Endothelial cell of umbilical vein (primary cell): ENCODE measurements around the gene DMD. TPM values are rescaled to one million over a fixed set of nuclear protein-coding genes. Genes with fewer than 3 reads are reported as not detected.

Source experiments
- BruUV-seq: library from RNA; stranded (reverse); fragments of 400-500 nt; replicated peaks from 2 replicates; lab custom pipeline; 2021; lab: Mats Ljungman, UMichigan
- CTCF ChIA-PET: fragments of 300-600, 350-600 bp; sonication (Branson Sonifier 250); formaldehyde crosslinking; loops from one replicate; lab custom pipeline; 2021; ENCODE audit warnings: antibody characterized with exemption, inconsistent platforms; lab: Charles Lee
- POLR2A ChIA-PET: fragments of 300-600, 350-600 bp; sonication (Branson Sonifier 250); formaldehyde crosslinking; loops from one replicate; lab custom pipeline; 2021; ENCODE audit warnings: antibody characterized with exemption, inconsistent platforms; lab: Charles Lee
- DNase-seq: peaks from one replicate; pipeline ENCODE4 v3.0.0-alpha.2; 2011; ENCODE audit warnings: low read depth, low spot score
- FAIRE-seq: peaks from 2 replicates; lab custom pipeline; 2011; peaks lifted over from hg19 to GRCh38; lab: Jason Lieb, UNC
- H2AFZ ChIP-seq: 2 replicates; pipeline ENCODE4 v1.6.0; 2012; ENCODE audit warnings: low read depth, low read length, control low read depth, inconsistent platforms
- H3K27ac ChIP-seq: 2 replicates; pipeline ENCODE4 v1.5.1; 2011; ENCODE audit warnings: low read depth, mild to moderate bottlenecking, control low read depth, low read length, moderate library complexity; ENCODE audit not compliant: insufficient read depth
- H3K27me3 ChIP-seq, 2 experiments: 2 replicates each; pipeline versions ENCODE4 v1.6.0 to v1.6.1; 2011; ENCODE audit warnings: low read length in 2 of 2, mixed read lengths in 1 of 2; ENCODE audit not compliant: control insufficient read depth in 2 of 2, insufficient read depth in 2 of 2
- H3K36me3 ChIP-seq, 2 experiments: 2 replicates in 1 of 2; 3 replicates in 1 of 2; pipeline ENCODE4 v1.5.1; 2011; ENCODE audit warnings: low read length in 2 of 2, mild to moderate bottlenecking in 1 of 2, moderate library complexity in 1 of 2; ENCODE audit not compliant: control insufficient read depth in 2 of 2, insufficient read depth in 2 of 2; ENCODE audit errors: extremely low read depth in 1 of 2
- H3K4me1 ChIP-seq: 3 replicates; pipeline ENCODE4 v1.5.1; 2011; ENCODE audit warnings: mild to moderate bottlenecking, low read length; ENCODE audit not compliant: control insufficient read depth, insufficient read depth; ENCODE audit errors: extremely low read depth
- H3K4me2 ChIP-seq: 2 replicates; pipeline ENCODE4 v1.6.1; 2011; ENCODE audit warnings: low read length, control low read depth, mixed read lengths; ENCODE audit not compliant: insufficient read depth
- H3K4me3 ChIP-seq, 3 experiments: fragments of 200-600 bp in 1 of 3; sonication (generic), shearing (Covaris generic) in 1 of 3; replicated peaks in 1 of 3; 2 replicates each; pipeline ENCODE4 v1.5.1; 2011 to 2016; ENCODE audit warnings: control low read depth in 3 of 3, low read length in 3 of 3, mild to moderate bottlenecking in 2 of 3, inconsistent platforms in 1 of 3, low read depth in 1 of 3, moderate library complexity in 1 of 3; ENCODE audit not compliant: insufficient read depth in 1 of 3
- H3K79me2 ChIP-seq: 2 replicates; pipeline ENCODE4 v1.6.0; 2012; ENCODE audit warnings: low read length, inconsistent platforms; ENCODE audit not compliant: control insufficient read depth, insufficient read depth
- H3K9ac ChIP-seq: replicated peaks from 2 replicates; pipeline ENCODE3; 2011; ENCODE audit warnings: low read length, control low read depth; ENCODE audit not compliant: insufficient read depth; ENCODE audit errors: extremely low read depth
- H3K9me1 ChIP-seq: replicated peaks from 3 replicates; pipeline ENCODE4 v1.6.0; 2011; ENCODE audit warnings: mild to moderate bottlenecking, low read length; ENCODE audit not compliant: control insufficient read depth, insufficient read depth; ENCODE audit errors: extremely low read depth
- H3K9me3 ChIP-seq: replicated peaks from 2 replicates; pipeline ENCODE4 v1.5.1; 2012; ENCODE audit warnings: low read length, inconsistent platforms; ENCODE audit not compliant: control insufficient read depth, insufficient read depth
- H4K20me1 ChIP-seq: replicated peaks from 2 replicates; pipeline ENCODE3; 2011; ENCODE audit warnings: mild to moderate bottlenecking, low read length; ENCODE audit not compliant: control insufficient read depth, insufficient read depth; ENCODE audit errors: extremely low read depth
- EZH2 ChIP-seq: IDR thresholded peaks from 2 replicates; pipeline ENCODE4 v1.6.1; 2012; ENCODE audit warnings: borderline replicate concordance, low read depth, mild to moderate bottlenecking, moderate library complexity, low read length, inconsistent platforms; ENCODE audit not compliant: severe bottlenecking
- FOS ChIP-seq: IDR thresholded peaks from 2 replicates; pipeline ENCODE4 v1.6.1; 2011; ENCODE audit warnings: mild to moderate bottlenecking, low read length, moderate library complexity, borderline replicate concordance; ENCODE audit not compliant: insufficient read depth
- GATA2 ChIP-seq: IDR thresholded peaks from 2 replicates; pipeline ENCODE4 v1.7.0; 2011; ENCODE audit warnings: low read depth, mild to moderate bottlenecking, moderate library complexity, mixed read lengths, low read length; ENCODE audit not compliant: insufficient read length, insufficient read depth
- MYC ChIP-seq: IDR thresholded peaks from one replicate; pipeline ENCODE4 v1.6.1; 2011; ENCODE audit warnings: mild to moderate bottlenecking, low read depth, low read length
- POLR2AphosphoS5 ChIP-seq: IDR thresholded peaks from 2 replicates; pipeline ENCODE4 v1.6.1; 2012; ENCODE audit warnings: low read depth, mild to moderate bottlenecking, control low read depth, low read length, moderate library complexity; ENCODE audit not compliant: insufficient read depth
- dilution Hi-C: fragments of 300-500 bp; cut with MboI; formaldehyde crosslinking; loops from one replicate; pipeline ENCODE4 v1.15.0; 2019; ENCODE audit warnings: low sequenced_read_pairs; ENCODE audit not compliant: extremely low pct_ligation_motif_present
- intact Hi-C: fragments of 100-400 bp; cut with micrococcal nuclease; formaldehyde crosslinking; loops from one replicate; pipeline ENCODE4 v1.10.0; 2022
- polyA plus RNA-seq, 4 experiments: library from polyadenylated mRNA; depleted of rRNA in 3 of 4; stranded (reverse) in 3 of 4; unstranded in 1 of 4; fragments of >200 nt; gene quantifications; 2 replicates each; pipeline versions ENCODE4 v1.2.1 to v1.2.3, GENCODE V29; 2011 to 2012; ENCODE audit warnings: missing spikeins in 1 of 4
- total RNA-seq: library from RNA; stranded (reverse); gene quantifications from 2 replicates; pipeline ENCODE4 v1.2.3, GENCODE V29; 2021
- TF ChIP-seq, protein P1 (sequence below), 2 donors: IDR thresholded peaks; 1 replicate in 1 of 2; 2 replicates in 1 of 2; pipeline ENCODE4 v1.5.1; 2011; ENCODE audit warnings: low read length in 2 of 2, mild to moderate bottlenecking in 2 of 2, moderate library complexity in 2 of 2, control low read depth in 1 of 2, inconsistent platforms in 1 of 2, low read depth in 1 of 2; ENCODE audit not compliant: insufficient read depth in 1 of 2; ENCODE audit errors: extremely low read depth in 1 of 2
- TF ChIP-seq, protein P2 (sequence below): IDR thresholded peaks from 2 replicates; pipeline ENCODE4 v1.6.1; 2011; ENCODE audit not compliant: insufficient read depth, insufficient read length

DMD gene
- total and polyA plus RNA-seq, 2 donors (not counting 3 experiments of a cell fraction or from before 2014, with no cell fraction given): 7.3 to 9.0 TPM

DNA sequence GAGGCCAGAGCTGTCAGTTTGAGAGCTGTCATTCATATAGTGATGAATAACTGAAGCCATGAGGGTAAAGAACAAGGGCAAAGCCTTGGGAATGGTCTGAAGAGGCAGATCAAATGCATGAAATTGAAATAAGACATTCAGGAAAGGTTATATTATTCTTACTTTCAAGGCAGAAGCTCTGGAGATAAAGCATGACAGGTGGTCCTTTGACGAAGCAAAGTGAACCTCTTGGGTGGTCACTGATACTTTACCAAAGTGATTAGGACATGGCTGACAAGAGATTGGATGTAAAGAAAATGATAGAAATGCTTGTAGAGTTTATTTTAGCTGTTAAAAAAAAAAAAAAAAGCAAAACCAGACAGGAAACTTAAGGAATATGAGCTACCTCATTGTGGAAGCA is 1505.5 kb downstream of the DMD start:
- Histone ChIP-seq H3K4me3 (no peak overlapping the region), H2AFZ (no peak overlapping the region), H3K9me3 (no peaks in the 10 kb centered on the region), H3K36me3 (no peaks in the 10 kb centered on the region), H3K9ac (no peak overlapping the region), H3K79me2 (no peaks in the 10 kb centered on the region), H3K27me3 (no peaks in the 10 kb centered on the region), H3K9me1 (no peaks in the 10 kb centered on the region), H3K4me1 (no peaks in the 10 kb centered on the region), H3K4me2 (no peak overlapping the region), H3K27ac (no peak overlapping the region), H4K20me1 (no peaks in the 10 kb centered on the region)
- no peak for TF ChIP-seq MYC
- TF ChIP-seq, protein P1, sequence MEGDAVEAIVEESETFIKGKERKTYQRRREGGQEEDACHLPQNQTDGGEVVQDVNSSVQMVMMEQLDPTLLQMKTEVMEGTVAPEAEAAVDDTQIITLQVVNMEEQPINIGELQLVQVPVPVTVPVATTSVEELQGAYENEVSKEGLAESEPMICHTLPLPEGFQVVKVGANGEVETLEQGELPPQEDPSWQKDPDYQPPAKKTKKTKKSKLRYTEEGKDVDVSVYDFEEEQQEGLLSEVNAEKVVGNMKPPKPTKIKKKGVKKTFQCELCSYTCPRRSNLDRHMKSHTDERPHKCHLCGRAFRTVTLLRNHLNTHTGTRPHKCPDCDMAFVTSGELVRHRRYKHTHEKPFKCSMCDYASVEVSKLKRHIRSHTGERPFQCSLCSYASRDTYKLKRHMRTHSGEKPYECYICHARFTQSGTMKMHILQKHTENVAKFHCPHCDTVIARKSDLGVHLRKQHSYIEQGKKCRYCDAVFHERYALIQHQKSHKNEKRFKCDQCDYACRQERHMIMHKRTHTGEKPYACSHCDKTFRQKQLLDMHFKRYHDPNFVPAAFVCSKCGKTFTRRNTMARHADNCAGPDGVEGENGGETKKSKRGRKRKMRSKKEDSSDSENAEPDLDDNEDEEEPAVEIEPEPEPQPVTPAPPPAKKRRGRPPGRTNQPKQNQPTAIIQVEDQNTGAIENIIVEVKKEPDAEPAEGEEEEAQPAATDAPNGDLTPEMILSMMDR (IDR thresholded peaks at IDR 0.05; ENCODE audit: extremely low read depth in 1 of 2, insufficient read depth in 1 of 2, low read depth in 1 of 2, low read length in 2 of 2): no peak
- TF ChIP-seq POLR2AphosphoS5: no peak
- TF ChIP-seq EZH2: no peak
- TF ChIP-seq, protein P2, sequence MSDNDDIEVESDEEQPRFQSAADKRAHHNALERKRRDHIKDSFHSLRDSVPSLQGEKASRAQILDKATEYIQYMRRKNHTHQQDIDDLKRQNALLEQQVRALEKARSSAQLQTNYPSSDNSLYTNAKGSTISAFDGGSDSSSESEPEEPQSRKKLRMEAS: no peak
- TF ChIP-seq FOS: no peak
- TF ChIP-seq GATA2: no peak
- dilution Hi-C loops (no loop called here), intact Hi-C loops (no loop called here)
- DNase-seq (no peak), FAIRE-seq (no peak)
- POLR2A ChIA-PET: interaction anchor here (0.7 kb wide), 1 partner anchor 9 kb away, joined by 3 read pairs; no protein-coding TSS in a partner anchor
- BruUV-seq: no TSS peak
- CTCF ChIA-PET: no interaction called here
